SK-N-SH treated with all-trans-retinoic acid at 6 μM for 48 hours (cell line): ENCODE data around the gene ADGRF5.

Source experiments
- CREB5 ChIP-seq: fragments of 250-450 bp; sonication (Bioruptor Pico); IDR thresholded peaks from 2 replicates; pipeline ENCODE4 v1.5.1; 2020; ENCODE audit warnings: low read depth, mild to moderate bottlenecking, moderate library complexity
- TF ChIP-seq, protein P1 (sequence below): fragments of 250-450 bp; sonication (Bioruptor Pico); IDR thresholded peaks from 2 replicates; pipeline ENCODE4 v1.5.0; 2020; ENCODE audit warnings: mild to moderate bottlenecking, moderate library complexity

GRCh38 chr6:46937642-46938041 is 15.9 kb upstream of the ADGRF5 start:
- TF ChIP-seq CREB5 (CRISPR knock-in tag) = no peak
- TF ChIP-seq, protein P1, sequence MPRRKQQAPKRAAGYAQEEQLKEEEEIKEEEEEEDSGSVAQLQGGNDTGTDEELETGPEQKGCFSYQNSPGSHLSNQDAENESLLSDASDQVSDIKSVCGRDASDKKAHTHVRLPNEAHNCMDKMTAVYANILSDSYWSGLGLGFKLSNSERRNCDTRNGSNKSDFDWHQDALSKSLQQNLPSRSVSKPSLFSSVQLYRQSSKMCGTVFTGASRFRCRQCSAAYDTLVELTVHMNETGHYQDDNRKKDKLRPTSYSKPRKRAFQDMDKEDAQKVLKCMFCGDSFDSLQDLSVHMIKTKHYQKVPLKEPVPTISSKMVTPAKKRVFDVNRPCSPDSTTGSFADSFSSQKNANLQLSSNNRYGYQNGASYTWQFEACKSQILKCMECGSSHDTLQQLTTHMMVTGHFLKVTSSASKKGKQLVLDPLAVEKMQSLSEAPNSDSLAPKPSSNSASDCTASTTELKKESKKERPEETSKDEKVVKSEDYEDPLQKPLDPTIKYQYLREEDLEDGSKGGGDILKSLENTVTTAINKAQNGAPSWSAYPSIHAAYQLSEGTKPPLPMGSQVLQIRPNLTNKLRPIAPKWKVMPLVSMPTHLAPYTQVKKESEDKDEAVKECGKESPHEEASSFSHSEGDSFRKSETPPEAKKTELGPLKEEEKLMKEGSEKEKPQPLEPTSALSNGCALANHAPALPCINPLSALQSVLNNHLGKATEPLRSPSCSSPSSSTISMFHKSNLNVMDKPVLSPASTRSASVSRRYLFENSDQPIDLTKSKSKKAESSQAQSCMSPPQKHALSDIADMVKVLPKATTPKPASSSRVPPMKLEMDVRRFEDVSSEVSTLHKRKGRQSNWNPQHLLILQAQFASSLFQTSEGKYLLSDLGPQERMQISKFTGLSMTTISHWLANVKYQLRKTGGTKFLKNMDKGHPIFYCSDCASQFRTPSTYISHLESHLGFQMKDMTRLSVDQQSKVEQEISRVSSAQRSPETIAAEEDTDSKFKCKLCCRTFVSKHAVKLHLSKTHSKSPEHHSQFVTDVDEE (CRISPR knock-in tag) = no peak
